ENCODE measurements around the gene CPPED1.

CPPED1 gene

DNA sequence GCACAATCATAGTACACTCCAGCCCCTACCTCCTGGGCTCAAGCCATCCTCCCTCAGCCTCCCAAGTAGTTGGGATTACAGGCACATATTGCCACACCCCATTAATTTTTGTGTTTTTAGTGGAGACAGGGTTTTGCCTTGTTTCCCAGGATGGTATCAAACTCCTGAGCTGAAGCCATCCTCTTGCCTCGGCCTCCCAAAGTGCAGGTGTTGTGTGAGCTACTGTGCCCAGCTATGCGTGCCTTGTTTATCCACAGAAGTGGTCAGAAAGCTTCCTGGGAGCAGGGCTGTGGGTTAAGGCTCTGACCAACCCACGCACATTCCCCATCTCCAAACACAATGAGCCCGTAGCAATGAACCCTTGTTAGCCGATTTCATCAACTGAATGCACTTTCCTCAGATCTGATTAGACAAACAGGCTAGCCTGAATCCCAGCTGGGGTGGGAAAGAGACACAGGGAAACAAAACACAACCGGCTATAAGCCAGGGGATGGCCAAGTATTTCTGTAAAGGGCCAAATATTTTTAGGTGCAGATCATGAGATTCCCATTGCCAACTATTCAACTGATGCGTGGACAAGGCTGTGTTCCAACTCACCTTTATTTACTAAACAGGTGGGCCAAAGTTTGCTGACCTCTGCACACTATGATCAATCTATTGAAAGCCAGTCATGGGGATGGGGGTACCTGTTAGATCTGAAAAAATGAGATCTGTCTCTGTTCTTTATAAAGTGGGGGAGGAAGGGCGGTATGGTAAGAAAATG, 193.6 kb downstream of the CPPED1 start:
- FAIRE-seq (peak; percentile 27), DNase-seq (ENCODE audit: low spot score) (peak; percentile 69)

All from urothelium cell line (cell line).